Measurements from ENCODE around the gene ZNF414.

GRCh38 chr19:8498295-8498694 is 15.7 kb downstream of the ZNF414 start:
- TF ChIP-seq CTCF (IDR thresholded peaks at IDR 0.05) (no peak), POLR2A (IDR thresholded peaks at IDR 0.05) (no peak)

Measured in body of pancreas (tissue), 4 donors.